IMR-90 (cell line): Measurements from ENCODE around the gene HPSE2. TPM values are rescaled to one million over a fixed set of nuclear protein-coding genes. Genes with fewer than 3 reads are reported as not detected.

Experiments used
- ATAC-seq: fragments of 200-7000 bp; cut with Tn5 transposase; 2 replicates; pipeline ENCODE4 v1.9.1; 2020; ENCODE audit warnings: low read depth, mild to moderate bottlenecking, moderate library complexity
- BruUV-seq: library from RNA; stranded (reverse); fragments of 400-500 nt; replicated peaks from 2 replicates; lab custom pipeline; 2021; lab: Mats Ljungman, UMichigan
- CTCF ChIA-PET: fragments of 300-600 bp; formaldehyde crosslinking; extraction: SDS; loops from one replicate; lab custom pipeline; 2021; ENCODE audit warnings: antibody characterized with exemption; lab: Yijun Ruan, JAX
- POLR2A ChIA-PET: fragments of 300-600 bp; sonication (Branson Sonifier 250); formaldehyde crosslinking; loops from one replicate; lab custom pipeline; 2022; ENCODE audit warnings: antibody characterized with exemption; ENCODE audit not compliant: unreplicated experiment; lab: Charles Lee
- DNase-seq: peaks from one replicate; pipeline ENCODE4 v3.0.0; 2013
- H2AFZ ChIP-seq: replicated peaks from 2 replicates; pipeline ENCODE3; 2013; ENCODE audit warnings: low read length, mild to moderate bottlenecking; ENCODE audit not compliant: poor library complexity
- H2AK5ac ChIP-seq: 2 replicates; pipeline ENCODE4 v1.6.1; 2013; ENCODE audit warnings: low read depth, low read length, inconsistent platforms
- H2AK9ac ChIP-seq: replicated peaks from 2 replicates; pipeline ENCODE3; 2013; ENCODE audit warnings: mild to moderate bottlenecking, low read depth, low read length, moderate library complexity; ENCODE audit not compliant: poor library complexity
- H2BK120ac ChIP-seq: 2 replicates; pipeline ENCODE4 v1.6.1; 2013; ENCODE audit warnings: low read depth, low read length, inconsistent platforms
- H2BK15ac ChIP-seq: 3 replicates; pipeline ENCODE4 v1.6.1; 2013; ENCODE audit warnings: low read depth, low read length, inconsistent platforms
- H2BK20ac ChIP-seq: 2 replicates; pipeline ENCODE4 v1.6.1; 2013; ENCODE audit warnings: low read depth, mild to moderate bottlenecking, inconsistent platforms, low read length, moderate library complexity
- H2BK5ac ChIP-seq: 2 replicates; pipeline ENCODE4 v1.6.1; 2013; ENCODE audit warnings: mild to moderate bottlenecking, low read depth, low read length, inconsistent platforms; ENCODE audit not compliant: poor library complexity, severe bottlenecking
- H3K14ac ChIP-seq: replicated peaks from 2 replicates; pipeline ENCODE4 v1.6.1; 2013; ENCODE audit warnings: low read depth, low read length, inconsistent platforms
- H3K18ac ChIP-seq: 2 replicates; pipeline ENCODE4 v1.6.1; 2013; ENCODE audit warnings: low read depth, low read length, control low read depth
- H3K23ac ChIP-seq: 2 replicates; pipeline ENCODE4 v1.6.1; 2013; ENCODE audit warnings: low read depth, low read length, inconsistent platforms
- H3K27ac ChIP-seq: 2 replicates; pipeline ENCODE4 v1.5.1; 2013; ENCODE audit warnings: mild to moderate bottlenecking, control low read depth, low read length; ENCODE audit not compliant: insufficient read depth
- H3K27me3 ChIP-seq: 2 replicates; pipeline ENCODE4 v1.6.1; 2013; ENCODE audit warnings: low read length; ENCODE audit not compliant: control insufficient read depth, insufficient read depth
- H3K36me3 ChIP-seq: 2 replicates; pipeline ENCODE4 v1.6.1; 2013; ENCODE audit warnings: low read length, mixed read lengths; ENCODE audit not compliant: control insufficient read depth, insufficient read depth
- H3K4ac ChIP-seq: 2 replicates; pipeline ENCODE4 v1.6.1; 2013; ENCODE audit warnings: low read depth, low read length, inconsistent platforms
- H3K4me1 ChIP-seq: 2 replicates; pipeline ENCODE4 v1.6.1; 2013; ENCODE audit warnings: low read length, mixed read lengths; ENCODE audit not compliant: control insufficient read depth, insufficient read depth
- H3K4me2 ChIP-seq: 2 replicates; pipeline ENCODE4 v1.6.1; 2013; ENCODE audit warnings: low read depth, mild to moderate bottlenecking, control low read depth, low read length, moderate library complexity
- H3K4me3 ChIP-seq: 2 replicates; pipeline ENCODE4 v1.5.1; 2013; ENCODE audit warnings: low read depth, mild to moderate bottlenecking, control low read depth, low read length, moderate library complexity; ENCODE audit not compliant: insufficient read depth
- H3K56ac ChIP-seq: 2 replicates; pipeline ENCODE4 v1.6.1; 2013; ENCODE audit warnings: low read length, inconsistent platforms; ENCODE audit not compliant: insufficient read depth; ENCODE audit errors: extremely low read depth
- H3K79me1 ChIP-seq, 2 experiments: 2 replicates each; pipeline ENCODE4 v1.6.1; 2013; ENCODE audit warnings: low read length in 2 of 2, inconsistent platforms in 1 of 2, low read depth in 1 of 2
- H3K9ac ChIP-seq: 2 replicates; pipeline ENCODE4 v1.6.1; 2013; ENCODE audit warnings: low read depth, low read length, control low read depth
- H3K9me1 ChIP-seq: 2 replicates; pipeline ENCODE4 v1.6.1; 2013; ENCODE audit warnings: low read length, inconsistent platforms; ENCODE audit not compliant: insufficient read depth
- H3K9me3 ChIP-seq: 2 replicates; pipeline ENCODE4 v1.6.1; 2013; ENCODE audit warnings: low read length; ENCODE audit not compliant: control insufficient read depth, insufficient read depth
- H4K20me1 ChIP-seq: 2 replicates; pipeline ENCODE4 v1.6.1; 2013; ENCODE audit warnings: low read length, inconsistent platforms; ENCODE audit not compliant: insufficient read depth
- H4K5ac ChIP-seq: 2 replicates; pipeline ENCODE4 v1.6.1; 2013; ENCODE audit warnings: mild to moderate bottlenecking, low read depth, low read length, control low read depth
- H4K8ac ChIP-seq, 2 experiments: 2 replicates each; pipeline ENCODE4 v1.6.1; 2013; ENCODE audit warnings: low read depth in 2 of 2, low read length in 2 of 2, control low read depth in 1 of 2, inconsistent platforms in 1 of 2
- H4K91ac ChIP-seq: 2 replicates; pipeline ENCODE4 v1.6.1; 2013; ENCODE audit warnings: low read depth, low read length, inconsistent platforms; ENCODE audit not compliant: insufficient read depth
- FOS ChIP-seq: fragments of 150-350 bp; IDR thresholded peaks from 2 replicates; pipeline ENCODE4 v1.6.1; 2016; ENCODE audit warnings: low read depth, low read length
- MXI1 ChIP-seq: IDR thresholded peaks from 2 replicates; pipeline ENCODE4 v1.6.1; 2012; ENCODE audit warnings: low read depth, mild to moderate bottlenecking, low read length, moderate library complexity, borderline replicate concordance
- NFE2L2 ChIP-seq: fragments of 150-350 bp; IDR thresholded peaks from 2 replicates; pipeline ENCODE4 v1.6.1; 2016; ENCODE audit warnings: low read depth, mild to moderate bottlenecking, low read length
- WGBS, 2 experiments: methylation state at CpG; one replicate each; pipeline versions ENCODE4 v1.1.5 to v1.1.7; 2013; ENCODE audit warnings: missing lambda C conversion rate in 2 of 2; ENCODE audit not compliant: insufficient read length in 1 of 2; ENCODE audit errors: extremely low coverage in 2 of 2; 5-methylcytosine and 5-hydroxymethylcytosine counted together
- dilution Hi-C: fragments of 300-500 bp; cut with HindIII; formaldehyde crosslinking; loops from one replicate; pipeline ENCODE4 v1.14.3; 2018; ENCODE audit warnings: low sequenced_read_pairs; ENCODE audit not compliant: unreplicated experiment
- in situ Hi-C: fragments of 300-500 bp; cut with MboI; formaldehyde crosslinking; loops from 3 replicates; pipeline ENCODE4 v1.14.3; 2019; ENCODE audit warnings: low sequenced_read_pairs, inconsistent platforms, mixed read lengths
- intact Hi-C: fragments of 100-400 bp; cut with micrococcal nuclease; formaldehyde crosslinking; loops from 2 replicates; pipeline ENCODE4 v1.10.0; 2022
- polyA plus RNA-seq, 3 experiments: library from polyadenylated mRNA; depleted of rRNA; stranded (reverse); fragments of >200 nt; gene quantifications; 2 replicates each; pipeline ENCODE4 v1.2.3, GENCODE V29; 2012; ENCODE audit warnings: low replicate concordance in 1 of 3
- total RNA-seq: library from RNA; depleted of rRNA; stranded (reverse); fragments of >200 nt; gene quantifications from 2 replicates; pipeline ENCODE4 v1.2.3, GENCODE V29; 2012
- TF ChIP-seq, protein P1 (sequence below): conservative IDR thresholded peaks from 2 replicates; pipeline ENCODE4 v1.5.1; 2012; ENCODE audit warnings: mild to moderate bottlenecking, low read depth, low read length, improper control_type of control experiment

HPSE2 gene
- total and polyA plus RNA-seq, 2 of the 4 experiments (the other 2 are of a cell fraction) = not detected

- H2AK9ac ChIP-seq = no peak overlapping the region
- H3K23ac ChIP-seq = no peak overlapping the region
- no peak overlapping the region for H3K4ac ChIP-seq
- no peak overlapping the region for H2BK120ac ChIP-seq
- no peaks in the 10 kb centered on the region for H4K20me1 ChIP-seq
- no peaks in the 10 kb centered on the region for H3K9me1 ChIP-seq
- no peaks in the 10 kb centered on the region for H3K9me3 ChIP-seq
- H3K4me1 ChIP-seq = no peaks in the 10 kb centered on the region
- H4K5ac ChIP-seq = no peak overlapping the region
- ChIA-PET CTCF (interaction anchor here (0.6 kb wide), 1 partner anchor 258 kb away, joined by 3 read pairs; no protein-coding TSS in a partner anchor), POLR2A (no interaction called here)
- no peak overlapping the region for H3K9ac ChIP-seq
- no peak overlapping the region for H2BK20ac ChIP-seq
- no peaks in the 10 kb centered on the region for H3K36me3 ChIP-seq
- H2AFZ ChIP-seq = no peak overlapping the region
- WGBS, 2 experiments = no CpG with 5 or more reads among the region's 2 CpGs
- dilution Hi-C loops = no loop called here
- H3K4me3 ChIP-seq = no peak overlapping the region
- no peak overlapping the region for H3K27ac ChIP-seq
- no peak overlapping the region for H2BK15ac ChIP-seq
- no peak overlapping the region for H3K14ac ChIP-seq
- TF ChIP-seq NFE2L2 = no peak
- no peak for TF ChIP-seq MXI1
- TF ChIP-seq FOS = no peak
- TF ChIP-seq, protein P1, sequence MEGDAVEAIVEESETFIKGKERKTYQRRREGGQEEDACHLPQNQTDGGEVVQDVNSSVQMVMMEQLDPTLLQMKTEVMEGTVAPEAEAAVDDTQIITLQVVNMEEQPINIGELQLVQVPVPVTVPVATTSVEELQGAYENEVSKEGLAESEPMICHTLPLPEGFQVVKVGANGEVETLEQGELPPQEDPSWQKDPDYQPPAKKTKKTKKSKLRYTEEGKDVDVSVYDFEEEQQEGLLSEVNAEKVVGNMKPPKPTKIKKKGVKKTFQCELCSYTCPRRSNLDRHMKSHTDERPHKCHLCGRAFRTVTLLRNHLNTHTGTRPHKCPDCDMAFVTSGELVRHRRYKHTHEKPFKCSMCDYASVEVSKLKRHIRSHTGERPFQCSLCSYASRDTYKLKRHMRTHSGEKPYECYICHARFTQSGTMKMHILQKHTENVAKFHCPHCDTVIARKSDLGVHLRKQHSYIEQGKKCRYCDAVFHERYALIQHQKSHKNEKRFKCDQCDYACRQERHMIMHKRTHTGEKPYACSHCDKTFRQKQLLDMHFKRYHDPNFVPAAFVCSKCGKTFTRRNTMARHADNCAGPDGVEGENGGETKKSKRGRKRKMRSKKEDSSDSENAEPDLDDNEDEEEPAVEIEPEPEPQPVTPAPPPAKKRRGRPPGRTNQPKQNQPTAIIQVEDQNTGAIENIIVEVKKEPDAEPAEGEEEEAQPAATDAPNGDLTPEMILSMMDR = no peak
- H3K56ac ChIP-seq = no peak overlapping the region
- H3K27me3 ChIP-seq = no peaks in the 10 kb centered on the region
- intact Hi-C loops = no loop called here
- no TSS peak for BruUV-seq
- no peak overlapping the region for H3K4me2 ChIP-seq
- ATAC-seq (no peak), DNase-seq (no peak)
- no peak overlapping the region for H3K18ac ChIP-seq
- no peaks in the 10 kb centered on the region for H3K79me1 ChIP-seq
- no peak overlapping the region for H2AK5ac ChIP-seq
- no peak overlapping the region for H4K91ac ChIP-seq
- H2BK5ac ChIP-seq = no peak overlapping the region
- in situ Hi-C loops = no loop called here
- H4K8ac ChIP-seq = no peak overlapping the region
These were observed 639.2 kb downstream of the HPSE2 start for GRCh38 chr10:98596404-98596803.
